NCI-H187 treated with DMSO at 0.1 percent for 48 hours (cell line): Measurements from ENCODE around the gene LCN2.
"Not testable (repeated sequence)": the region's sequence is repeated elsewhere in the genome, so short reads cannot be mapped to it uniquely, and the experiment has no call there.

ENCODE experiments used
- DNase-seq: peaks from one replicate; lab custom pipeline; 2025; lab: John Stamatoyannopoulos, UW

LCN2 gene

DNA sequence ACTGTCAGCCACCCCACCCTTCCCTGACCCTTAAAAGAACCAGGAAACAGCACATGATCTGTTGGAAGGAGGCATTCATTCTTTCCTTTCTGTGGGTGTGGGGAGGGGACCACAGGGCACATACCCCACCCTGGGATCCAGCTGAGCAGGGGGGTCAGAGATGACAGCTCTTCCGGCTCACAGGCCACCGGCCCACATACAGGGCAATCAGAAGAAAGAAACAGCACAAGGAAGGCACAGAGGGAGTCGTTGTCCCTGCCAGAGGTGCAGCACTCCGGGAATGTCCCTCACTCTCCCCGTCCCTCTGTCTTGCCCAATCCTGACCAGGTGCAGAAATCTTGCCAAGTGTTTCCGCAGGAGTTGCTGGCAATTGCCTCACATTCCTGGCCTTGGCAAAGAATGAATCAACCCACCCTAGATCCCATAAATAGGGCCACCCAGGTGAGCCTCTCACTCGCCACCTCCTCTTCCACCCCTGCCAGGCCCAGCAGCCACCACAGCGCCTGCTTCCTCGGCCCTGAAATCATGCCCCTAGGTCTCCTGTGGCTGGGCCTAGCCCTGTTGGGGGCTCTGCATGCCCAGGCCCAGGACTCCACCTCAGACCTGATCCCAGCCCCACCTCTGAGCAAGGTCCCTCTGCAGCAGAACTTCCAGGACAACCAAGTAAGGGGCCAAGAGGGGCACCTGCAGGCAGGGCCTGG, at the start of gene LCN2:
Gene LCN2, plus strand, starts transcription at position 453 of the 701 bp plus-strand sequence. Its CDS starts 73 bp downstream, at position 526.
- no peak for DNase-seq

DNA sequence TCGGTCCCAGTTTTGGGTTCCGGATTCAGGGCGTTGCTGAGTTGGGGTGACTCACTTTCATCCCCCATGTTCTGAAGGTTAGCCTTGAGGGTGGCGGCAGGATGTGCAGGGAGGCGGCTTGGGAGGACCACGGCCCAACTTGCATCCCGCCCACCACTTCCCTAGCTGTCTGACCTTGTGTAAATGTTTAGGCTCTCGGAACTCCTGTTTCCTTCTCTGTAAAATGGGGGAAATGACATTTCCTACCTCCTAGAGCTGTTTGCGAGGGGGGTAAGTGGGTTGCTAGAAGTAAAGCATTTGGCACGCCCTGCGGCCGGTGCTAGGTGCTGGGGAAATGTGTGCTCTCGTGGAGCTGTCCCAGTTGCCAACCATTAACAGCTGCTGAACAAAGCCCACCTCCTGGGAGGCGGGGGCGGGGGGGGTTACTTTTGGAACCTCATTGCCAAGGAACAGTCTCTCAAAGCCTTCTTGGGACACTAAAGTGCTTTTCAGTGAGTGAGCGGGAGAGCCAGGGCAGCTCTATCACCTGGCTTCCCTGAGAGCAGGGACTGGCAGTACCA, 49.2 kb upstream of the LCN2 start:
- no peak for DNase-seq

DNA sequence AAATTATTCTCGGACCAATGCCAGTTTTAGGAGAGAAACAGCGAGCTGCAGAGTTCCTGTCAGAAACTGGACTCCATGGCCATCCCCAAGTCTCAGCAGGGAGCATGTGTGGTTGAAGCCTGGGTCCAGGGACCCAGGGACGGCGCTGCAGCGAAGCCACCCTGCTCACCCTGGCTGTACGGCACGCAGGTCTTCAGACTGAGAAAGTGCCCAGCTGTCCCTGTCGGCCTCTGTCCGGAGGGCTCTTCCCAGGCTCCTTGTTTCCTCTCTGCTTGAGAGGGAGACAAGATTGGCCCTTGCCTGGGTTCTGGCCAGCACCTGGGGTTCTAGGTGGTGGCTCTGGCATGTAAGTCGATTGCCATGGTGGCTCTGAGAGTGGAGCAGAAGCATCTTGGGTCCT, 48.7 kb upstream of the LCN2 start:
- no peak for DNase-seq

DNA sequence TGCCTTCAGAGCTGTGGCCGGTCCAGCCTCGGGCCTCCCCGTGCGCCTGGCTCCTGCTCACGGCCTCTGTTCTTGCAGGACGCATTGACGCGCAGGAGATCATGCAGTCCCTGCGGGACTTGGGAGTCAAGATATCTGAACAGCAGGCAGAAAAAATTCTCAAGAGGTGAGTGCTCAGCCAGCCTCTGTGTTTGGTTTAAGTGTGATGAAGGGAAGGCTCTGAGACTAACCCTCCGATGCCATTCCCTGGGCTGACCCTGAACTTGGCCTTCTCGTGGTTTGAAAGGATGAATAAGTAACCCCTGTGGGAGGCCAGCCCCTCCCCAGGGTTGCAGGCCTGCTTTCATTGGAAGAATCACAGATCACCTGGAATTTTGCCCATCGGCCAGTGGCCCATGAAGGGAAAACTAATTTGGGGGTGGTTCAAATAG, 48.0 kb upstream of the LCN2 start:
- DNase-seq = no peak

DNA sequence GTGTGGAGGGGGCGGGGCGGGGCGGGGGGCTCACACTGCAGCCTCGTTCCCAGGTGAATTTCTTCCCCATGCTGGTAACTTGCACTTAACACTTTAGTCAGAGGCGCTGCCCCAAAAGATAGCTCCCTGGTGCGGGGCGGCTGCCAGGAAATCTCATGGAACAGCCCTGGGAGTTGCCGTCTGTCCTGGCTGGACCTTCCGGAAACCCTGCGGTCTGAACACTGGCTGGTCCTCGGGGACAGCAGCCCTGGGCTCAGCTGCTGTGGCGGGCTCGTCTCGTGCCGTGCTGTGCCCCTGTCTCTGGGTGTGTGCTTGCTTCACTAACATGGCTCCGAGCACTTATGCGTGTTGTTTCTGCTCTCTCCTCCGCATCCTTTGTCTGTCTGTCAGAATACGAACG, 47.6 kb upstream of the LCN2 start:
- DNase-seq = no peak

DNA sequence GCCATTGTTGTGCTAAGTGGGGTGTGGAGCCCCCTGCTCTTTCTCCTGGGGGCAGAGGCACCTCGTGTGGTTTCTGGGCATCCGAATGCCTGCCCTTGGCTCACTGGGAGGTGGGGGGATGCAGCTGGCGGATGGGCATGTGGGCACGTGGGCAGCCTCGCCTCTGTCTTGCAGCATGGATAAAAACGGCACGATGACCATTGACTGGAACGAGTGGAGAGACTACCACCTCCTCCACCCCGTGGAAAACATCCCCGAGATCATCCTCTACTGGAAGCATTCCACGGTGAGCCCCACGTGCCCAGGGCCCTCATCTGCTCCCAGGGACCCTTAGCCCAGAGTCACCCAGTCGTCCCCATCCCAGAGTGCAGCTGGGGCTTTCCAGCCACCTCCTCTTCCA, 47.1 kb upstream of the LCN2 start:
- no peak for DNase-seq

DNA sequence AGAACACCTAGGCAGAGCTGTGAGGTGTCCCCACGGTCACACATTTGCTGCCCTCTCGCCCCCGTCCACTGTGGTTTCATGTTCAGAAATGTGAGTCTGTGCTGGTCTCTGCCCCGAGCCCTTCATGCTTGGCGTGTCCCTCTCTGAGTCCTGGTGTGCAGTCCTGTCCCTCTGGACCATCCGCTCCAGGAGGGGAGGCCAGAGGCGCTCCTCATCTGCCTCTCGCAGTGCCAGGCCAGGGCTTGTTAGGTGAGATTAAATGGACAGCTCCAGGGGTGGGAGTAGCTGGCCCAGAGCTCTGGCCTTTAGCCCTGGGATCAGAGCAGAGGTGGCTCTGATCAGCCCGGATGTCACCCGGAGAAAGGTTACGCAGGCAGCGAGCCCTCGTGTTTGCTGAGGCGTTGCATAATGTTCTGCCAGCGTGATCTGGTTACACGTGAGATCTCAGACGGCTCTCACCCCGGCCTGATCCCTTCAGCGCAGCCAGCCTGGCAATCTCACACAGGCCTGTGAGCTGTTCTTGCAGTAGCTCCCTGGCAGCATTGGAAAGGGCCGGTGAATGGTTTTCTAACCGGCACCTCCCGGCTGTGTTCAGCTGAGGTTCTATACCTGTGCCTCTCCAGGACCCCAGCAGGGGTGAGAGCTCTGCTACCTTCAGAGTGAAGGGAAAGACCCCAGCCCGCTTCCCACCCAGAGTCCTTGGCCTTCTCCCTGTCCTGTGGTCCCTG, 46.2 kb upstream of the LCN2 start:
- DNase-seq = no peak

DNA sequence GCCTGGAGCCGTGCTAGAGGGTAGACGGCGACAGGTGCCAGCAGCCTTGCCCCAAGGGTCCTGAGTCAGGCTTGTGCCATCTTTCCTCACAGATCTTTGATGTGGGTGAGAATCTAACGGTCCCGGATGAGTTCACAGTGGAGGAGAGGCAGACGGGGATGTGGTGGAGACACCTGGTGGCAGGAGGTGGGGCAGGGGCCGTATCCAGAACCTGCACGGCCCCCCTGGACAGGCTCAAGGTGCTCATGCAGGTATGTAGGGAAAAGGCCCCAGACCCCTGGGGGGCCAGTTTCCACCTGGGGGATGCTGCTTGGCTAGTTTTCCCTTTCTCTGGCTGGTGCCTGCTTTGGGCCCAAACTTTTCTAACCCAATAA, 45.7 kb upstream of the LCN2 start:
- DNase-seq = no peak

DNA sequence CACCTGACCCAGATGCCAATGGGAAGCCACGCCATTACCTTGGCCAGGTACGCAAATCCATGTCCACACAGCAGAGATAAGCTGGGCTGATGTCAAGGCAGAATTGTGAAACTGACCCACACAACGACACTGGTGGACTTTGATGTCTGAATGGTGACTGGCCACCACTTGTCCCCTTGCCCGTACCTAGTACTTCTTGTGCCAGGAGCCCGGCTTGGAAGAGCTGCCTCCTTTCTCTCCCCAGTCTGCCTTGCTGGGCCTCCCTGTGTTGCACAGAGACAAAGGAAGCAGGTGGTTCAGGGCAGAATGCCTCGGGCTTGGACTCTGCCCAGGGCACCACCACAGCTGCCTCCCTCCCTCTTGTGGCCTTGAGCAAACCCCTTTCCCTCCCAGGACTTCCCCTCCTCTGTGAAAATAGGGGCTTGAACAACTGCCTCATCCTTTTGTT, 45.1 kb upstream of the LCN2 start:
- no peak for DNase-seq

DNA sequence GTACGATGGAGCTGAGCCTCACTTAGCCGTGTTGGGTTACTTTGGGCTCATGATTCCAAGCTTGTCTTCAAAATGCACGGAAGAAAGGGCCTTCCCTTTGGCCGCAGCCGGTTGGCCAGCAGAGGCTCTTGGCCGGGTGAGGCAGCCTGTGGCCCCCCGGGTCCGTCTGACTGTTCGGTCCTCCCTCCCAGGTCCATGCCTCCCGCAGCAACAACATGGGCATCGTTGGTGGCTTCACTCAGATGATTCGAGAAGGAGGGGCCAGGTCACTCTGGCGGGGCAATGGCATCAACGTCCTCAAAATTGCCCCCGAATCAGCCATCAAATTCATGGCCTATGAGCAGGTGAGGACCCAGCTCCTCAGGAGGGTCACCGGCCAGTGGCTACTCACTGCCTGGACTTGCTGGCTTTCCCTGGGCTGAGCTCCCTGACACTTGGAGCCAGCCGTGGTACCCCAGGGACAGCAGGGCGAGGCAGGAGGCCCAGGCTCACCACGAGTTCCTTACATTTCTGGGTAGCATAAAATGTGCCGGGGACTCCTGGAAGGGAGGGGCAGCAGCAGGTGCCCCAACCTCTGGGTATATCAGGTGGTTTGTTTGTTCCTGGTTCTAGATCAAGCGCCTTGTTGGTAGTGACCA, 43.6 kb upstream of the LCN2 start:
- DNase-seq = no peak

DNA sequence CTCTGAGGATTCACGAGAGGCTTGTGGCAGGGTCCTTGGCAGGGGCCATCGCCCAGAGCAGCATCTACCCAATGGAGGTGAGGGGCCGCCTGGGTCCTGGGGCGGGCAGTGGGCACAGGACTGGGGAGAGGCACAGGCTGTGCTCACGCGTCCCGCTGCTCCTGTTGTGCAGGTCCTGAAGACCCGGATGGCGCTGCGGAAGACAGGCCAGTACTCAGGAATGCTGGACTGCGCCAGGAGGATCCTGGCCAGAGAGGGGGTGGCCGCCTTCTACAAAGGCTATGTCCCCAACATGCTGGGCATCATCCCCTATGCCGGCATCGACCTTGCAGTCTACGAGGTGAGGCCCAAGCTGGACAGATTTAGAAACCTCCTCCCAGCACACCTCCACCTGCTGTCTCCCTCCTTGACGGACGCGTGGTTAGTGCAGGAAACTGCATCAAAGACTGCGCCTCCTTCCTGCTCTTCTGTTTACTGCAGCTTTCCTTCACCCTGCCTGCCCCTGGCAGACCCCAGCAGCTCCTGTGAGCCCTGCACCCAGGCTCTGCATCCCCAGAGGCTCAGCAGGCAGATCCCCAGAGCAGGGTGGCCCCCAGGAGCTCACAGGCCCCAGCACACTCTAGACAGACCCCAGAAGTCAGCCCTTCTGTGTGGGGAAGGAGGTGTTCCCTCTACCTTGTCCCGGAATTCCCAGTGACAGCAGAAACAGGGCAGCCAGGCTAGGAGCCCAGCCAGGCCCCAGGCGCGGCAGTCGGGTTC, 42.9 kb upstream of the LCN2 start:
- no peak for DNase-seq

DNA sequence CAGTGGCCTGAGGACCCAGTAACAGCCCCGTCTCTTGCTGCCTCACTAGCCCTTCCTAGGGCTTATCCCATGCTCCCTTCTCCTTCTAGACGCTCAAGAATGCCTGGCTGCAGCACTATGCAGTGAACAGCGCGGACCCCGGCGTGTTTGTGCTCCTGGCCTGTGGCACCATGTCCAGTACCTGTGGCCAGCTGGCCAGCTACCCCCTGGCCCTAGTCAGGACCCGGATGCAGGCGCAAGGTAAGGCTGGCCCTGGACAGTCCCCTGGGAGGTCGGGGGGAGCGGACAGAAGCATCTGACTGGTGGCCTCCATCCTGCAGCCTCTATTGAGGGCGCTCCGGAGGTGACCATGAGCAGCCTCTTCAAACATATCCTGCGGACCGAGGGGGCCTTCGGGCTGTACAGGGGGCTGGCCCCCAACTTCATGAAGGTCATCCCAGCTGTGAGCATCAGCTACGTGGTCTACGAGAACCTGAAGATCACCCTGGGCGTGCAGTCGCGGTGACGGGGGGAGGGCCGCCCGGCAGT, 42.2 kb upstream of the LCN2 start:
- no peak for DNase-seq

DNA sequence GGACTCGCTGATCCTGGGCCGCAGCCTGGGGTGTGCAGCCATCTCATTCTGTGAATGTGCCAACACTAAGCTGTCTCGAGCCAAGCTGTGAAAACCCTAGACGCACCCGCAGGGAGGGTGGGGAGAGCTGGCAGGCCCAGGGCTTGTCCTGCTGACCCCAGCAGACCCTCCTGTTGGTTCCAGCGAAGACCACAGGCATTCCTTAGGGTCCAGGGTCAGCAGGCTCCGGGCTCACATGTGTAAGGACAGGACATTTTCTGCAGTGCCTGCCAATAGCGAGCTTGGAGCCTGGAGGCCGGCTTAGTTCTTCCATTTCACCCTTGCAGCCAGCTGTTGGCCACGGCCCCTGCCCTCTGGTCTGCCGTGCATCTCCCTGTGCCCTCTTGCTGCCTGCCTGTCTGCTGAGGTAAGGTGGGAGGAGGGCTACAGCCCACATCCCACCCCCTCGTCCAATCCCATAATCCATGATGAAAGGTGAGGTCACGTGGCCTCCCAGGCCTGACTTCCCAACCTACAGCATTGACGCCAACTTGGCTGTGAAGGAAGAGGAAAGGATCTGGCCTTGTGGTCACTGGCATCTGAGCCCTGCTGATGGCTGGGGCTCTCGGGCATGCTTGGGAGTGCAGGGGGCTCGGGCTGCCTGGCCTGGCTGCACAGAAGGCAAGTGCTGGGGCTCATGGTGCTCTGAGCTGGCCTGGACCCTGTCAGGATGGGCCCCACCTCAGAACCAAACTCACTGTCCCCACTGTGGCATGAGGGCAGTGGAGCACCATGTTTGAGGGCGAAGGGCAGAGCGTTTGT, 41.6 kb upstream of the LCN2 start:
- no peak for DNase-seq

DNA sequence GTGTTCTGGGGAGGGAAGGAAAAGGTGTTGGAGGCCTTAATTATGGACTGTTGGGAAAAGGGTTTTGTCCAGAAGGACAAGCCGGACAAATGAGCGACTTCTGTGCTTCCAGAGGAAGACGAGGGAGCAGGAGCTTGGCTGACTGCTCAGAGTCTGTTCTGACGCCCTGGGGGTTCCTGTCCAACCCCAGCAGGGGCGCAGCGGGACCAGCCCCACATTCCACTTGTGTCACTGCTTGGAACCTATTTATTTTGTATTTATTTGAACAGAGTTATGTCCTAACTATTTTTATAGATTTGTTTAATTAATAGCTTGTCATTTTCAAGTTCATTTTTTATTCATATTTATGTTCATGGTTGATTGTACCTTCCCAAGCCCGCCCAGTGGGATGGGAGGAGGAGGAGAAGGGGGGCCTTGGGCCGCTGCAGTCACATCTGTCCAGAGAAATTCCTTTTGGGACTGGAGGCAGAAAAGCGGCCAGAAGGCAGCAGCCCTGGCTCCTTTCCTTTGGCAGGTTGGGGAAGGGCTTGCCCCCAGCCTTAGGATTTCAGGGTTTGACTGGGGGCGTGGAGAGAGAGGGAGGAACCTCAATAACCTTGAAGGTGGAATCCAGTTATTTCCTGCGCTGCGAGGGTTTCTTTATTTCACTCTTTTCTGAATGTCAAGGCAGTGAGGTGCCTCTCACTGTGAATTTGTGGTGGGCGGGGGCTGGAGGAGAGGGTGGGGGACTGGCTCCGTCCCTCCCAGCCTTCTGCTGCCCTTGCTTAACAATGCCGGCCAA, 40.8 kb upstream of the LCN2 start:
- DNase-seq = no peak

DNA sequence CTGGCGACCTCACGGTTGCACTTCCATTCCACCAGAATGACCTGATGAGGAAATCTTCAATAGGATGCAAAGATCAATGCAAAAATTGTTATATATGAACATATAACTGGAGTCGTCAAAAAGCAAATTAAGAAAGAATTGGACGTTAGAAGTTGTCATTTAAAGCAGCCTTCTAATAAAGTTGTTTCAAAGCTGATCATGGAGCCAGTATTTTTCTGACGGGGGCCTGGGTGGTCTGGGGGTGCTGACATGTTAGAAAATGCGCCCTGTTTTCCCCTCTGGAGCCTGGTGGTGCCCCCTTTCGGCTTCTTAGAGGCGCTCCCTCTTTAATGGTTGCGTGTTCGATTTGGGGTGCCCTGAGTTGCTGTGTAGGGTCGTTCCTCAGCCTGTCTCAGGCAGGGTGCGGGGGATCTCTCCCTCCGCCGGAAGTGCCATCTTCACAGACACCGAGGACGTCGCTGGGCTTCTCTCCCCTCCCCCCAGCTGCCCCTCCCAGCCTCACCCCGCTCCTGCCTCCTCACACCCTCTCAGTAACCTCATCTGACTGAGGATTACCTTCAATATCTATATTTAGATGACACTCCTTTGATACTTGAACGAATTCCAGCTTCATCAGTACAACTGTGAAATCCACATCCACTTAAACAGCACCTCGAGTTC, 40.1 kb upstream of the LCN2 start:
- DNase-seq = no peak

DNA sequence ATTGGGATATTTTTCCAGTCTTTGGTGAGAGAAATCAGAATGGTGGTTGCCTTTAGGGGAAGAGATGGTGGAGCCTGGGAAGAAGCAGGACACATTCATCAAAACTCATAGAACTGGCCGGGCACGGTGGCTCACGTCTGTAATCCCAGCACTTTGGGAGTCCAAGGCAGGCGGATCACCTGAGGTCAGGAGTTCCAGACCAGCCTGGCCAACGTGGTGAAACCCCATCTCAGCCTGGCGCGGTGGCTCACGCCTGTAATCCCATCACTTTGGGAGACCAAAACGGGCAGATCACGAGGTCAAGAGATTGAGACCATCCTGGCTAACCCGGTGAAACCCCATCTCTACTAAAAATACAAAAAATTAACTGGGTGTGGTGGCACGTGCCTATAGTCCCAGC, 37.5 kb upstream of the LCN2 start:
- DNase-seq = not testable (repeated sequence)

DNA sequence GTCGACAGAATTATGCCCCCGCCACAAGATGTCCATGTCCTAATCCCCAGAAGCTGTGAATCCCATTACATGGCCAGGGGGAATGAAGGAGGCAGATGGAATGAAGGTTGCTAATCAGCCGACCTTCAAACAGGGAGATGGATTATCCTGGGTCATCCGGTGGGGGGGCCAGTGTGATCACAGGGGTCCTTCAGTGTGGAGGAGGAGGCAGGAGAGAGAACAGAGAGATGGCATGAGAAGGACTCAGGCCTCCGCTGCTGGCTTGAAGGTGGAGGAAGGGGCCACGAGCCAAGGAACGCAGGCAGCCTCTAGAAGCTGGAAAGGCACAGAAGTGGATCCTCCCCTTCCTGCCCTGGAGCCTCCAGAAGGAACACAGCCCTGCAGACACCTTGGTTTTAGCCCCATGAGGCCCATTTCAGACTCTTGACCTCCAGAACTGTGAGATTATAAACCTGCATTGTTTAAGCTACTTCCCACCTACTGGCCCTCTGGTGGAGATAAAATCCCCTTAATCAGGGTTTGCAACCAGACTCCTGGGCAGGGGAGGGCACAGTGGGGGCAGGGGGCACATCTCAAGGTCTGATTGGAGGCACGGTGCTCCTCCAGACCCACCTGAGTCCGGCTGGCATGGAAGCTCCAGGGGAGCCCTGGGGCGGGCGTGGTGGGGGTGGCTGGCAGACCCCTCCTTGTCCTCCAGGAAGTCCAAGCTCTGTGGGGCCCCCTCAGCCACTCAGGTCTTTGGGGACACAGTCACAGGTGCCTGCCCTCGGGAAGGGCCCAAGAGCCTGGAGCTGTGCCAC, 35.5 kb upstream of the LCN2 start:
- DNase-seq = no peak

DNA sequence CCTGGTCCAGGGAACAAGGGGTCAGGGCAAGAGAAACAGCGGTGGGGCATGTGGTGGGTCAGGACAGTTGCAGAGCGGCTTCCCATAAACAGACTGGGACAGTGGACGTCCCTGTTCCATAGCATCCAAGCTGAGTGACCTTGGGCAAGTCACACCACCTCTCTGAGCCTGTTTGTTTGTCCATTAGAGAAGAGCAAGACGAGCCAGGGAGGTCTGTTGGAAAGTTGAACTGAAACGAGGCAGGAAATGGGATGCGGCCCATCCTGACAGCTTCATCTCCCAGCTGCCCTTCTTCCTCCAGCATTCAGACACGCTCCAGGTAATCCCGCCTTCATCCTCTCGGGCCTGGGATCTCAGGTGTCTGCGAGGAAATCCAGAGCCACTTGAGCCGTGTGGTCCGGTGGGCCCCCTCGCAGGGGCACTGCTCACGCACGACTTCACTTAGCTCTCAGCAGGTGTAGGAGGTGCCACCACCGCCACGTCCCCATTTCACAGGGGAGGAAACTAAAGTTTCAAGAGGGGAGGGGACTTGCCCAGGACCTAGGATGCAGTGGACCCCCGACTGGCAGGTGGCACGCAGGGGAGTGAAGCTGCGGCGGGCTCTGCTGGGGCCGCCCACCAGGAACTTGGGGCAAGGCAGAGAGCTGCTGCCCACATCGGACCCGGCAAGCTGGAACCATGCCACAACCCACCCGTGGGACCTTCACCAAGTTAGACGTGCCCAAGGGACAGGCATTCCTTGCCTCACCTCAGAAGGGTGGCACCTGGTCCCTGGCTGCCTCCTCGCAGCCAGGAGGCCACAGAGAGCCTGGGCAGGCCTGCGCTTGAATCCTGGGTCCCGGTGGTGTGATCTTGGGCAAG, 34.7 kb upstream of the LCN2 start:
- DNase-seq = no peak
